Cardiac septum (tissue), 1 donor: Measurements from ENCODE around the gene COPRS. TPM values are rescaled to one million over a fixed set of nuclear protein-coding genes. Genes with fewer than 3 reads are reported as not detected.
A peak's percentile ranks its signal among the peaks of the same experiment; 100 is the strongest.
"Not testable (repeated sequence)": the region's sequence is repeated elsewhere in the genome, so short reads cannot be mapped to it uniquely, and the experiment has no call there.

Source experiments
- DNase-seq: peaks from one replicate; pipeline ENCODE4 v3.0.0-alpha.2; 2020; ENCODE audit warnings: low spot score
- intact Hi-C: fragments of 100-400 bp; cut with DNase I; formaldehyde crosslinking; loops from one replicate; pipeline ENCODE4 v1.14.0; 2022
- total RNA-seq: library from RNA; stranded (reverse); fragmentation: NEBNext Ultra II Directional; extraction: Animal tissue kit (Norgen Biotek cat#: 25700); gene quantifications from one replicate; pipeline ENCODE4 v1.2.1, GENCODE V29; 2021
- donor health status: DM: no; HTN: no; CAD: no.

COPRS gene
- total RNA-seq, 1 donor from 2014 or later = 51.9 TPM

DNA sequence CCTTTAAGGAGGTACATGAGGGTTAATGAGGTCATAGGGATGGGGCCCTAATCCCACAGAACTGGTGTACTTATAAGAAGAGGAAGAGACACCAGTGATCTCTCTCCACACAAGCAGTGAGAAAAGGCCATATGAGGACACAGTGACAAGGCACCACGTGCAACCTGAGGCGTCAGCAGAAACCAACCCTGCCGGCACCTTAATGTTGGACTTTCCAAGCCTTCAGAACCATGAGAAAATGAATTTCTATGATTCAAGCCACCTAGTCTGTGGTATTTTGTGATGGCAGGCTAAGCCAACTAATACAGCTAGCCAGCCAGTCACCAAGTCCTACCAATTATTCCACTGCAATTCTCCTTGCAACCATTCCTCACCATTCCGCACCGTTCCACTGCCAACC lies 39.5 kb downstream of the COPRS start:
- intact Hi-C loops = no loop called here
- DNase-seq = peak; percentile 46

DNA sequence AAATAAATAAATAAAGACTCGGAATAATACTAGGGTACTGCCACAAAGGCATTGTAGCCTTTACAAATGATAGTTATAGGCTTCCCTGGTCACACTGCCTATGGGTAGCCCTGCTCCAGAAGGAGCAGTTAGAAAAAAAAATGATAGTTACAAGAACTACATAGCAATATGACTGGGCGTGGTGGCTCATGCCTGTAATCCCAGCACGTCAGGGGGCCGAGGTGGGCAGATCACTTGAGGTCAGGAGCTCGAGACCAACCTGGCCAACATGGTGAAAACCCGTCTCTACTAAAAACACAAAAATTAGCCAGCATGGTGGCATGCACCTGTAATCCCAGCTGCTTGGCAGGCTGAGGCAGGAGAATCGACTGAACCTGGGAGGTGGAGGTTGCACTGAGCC lies 40.2 kb downstream of the COPRS start:
- intact Hi-C loops = not testable (repeated sequence)

DNA sequence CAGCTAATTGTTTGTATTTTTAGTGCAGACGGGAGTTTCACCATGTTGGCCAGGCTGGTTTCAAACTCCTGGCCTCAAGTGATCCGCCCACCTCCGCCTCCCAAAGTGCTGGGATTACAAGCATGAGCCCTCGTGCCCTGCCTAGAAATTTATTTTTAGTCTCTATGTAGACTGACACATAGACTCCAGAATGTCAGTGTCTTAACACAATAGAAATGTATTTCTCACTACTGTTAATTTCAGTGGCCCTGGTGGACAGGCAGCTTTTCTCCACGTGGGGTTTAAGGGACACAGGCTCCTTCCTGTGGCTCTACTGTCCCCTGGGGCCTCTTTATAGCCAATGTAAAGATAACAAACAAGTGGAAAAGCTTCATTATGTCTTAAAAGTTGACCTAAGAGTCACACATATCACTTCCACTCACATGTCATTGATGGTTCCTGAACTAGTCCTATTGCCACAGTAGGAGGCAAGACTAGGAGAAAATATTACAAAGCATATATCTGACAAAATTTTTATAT lies 43.8 kb downstream of the COPRS start:
- peak; percentile 65 for DNase-seq

More for the DNA sequence above, 40.2 kb downstream of the COPRS start:
- DNase-seq = peak; percentile 41

DNA sequence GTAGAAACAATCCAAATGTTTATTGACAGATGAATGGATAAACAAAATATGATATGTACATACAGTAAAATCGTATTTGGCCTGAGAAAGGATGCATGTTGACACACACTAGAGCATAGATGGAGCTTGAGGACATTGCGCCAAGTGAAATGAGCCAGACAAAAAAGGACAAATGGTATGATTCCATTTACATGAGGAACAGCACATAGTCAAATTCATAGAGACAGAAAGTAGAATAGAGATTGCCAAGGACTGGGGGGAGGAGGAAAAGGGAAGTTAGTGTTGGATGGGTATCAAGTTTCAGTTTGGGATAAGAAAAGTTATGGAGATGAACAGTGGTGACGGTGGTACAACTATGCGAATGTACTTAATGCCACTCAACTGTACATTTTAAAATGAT lies 47.9 kb downstream of the COPRS start:
- DNase-seq = no peak
- intact Hi-C loops = no loop called here

More for the DNA sequence above, 43.8 kb downstream of the COPRS start:
- intact Hi-C loops = no loop called here

DNA sequence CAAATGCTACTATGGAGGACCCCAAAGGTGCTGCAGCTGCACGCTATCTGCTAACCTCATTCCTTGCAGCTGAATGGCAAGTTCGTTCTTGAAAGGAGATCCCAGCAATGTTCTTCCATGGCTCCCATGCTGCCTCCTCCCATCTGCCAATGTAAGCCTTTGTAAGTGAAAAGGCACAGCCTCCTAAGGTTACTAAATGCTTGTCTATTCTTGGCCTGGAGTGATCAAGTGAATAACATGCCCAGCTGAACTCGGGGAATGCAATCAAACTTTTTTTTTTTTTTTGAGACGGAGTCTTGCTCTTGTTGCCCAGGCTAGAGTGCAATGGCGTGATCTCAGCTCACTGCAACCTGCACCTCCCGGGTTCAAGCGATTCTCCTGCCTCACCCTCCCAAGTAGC lies 49.2 kb downstream of the COPRS start:
- peak; percentile 10 for DNase-seq
- intact Hi-C loops = not testable (repeated sequence)

DNA sequence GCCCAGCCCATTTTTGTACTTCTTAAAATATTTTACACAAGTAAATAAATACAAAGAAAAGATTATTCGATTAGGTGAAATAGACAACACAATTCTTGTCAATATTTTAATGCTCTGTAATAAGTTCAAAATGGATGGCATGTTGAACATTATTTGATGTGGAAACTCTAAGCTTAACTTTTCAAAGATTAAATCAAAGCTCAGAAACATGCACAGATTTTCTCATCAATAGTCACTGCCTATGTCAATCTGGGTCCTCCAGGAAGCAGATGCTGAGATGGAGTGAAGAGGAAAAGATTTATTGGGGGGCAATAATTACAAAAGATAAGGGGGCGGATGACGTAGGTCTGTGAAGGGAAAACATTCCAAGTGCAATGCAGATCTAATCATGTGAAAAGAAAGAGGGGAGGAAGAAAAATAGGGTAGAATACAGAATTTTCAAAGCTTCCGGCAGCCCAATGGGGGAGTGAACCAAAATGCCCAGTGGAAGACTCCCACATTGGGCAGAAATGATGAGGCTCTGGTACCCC lies 50.5 kb downstream of the COPRS start:
- DNase-seq = no peak
- intact Hi-C loops = no loop called here

DNA sequence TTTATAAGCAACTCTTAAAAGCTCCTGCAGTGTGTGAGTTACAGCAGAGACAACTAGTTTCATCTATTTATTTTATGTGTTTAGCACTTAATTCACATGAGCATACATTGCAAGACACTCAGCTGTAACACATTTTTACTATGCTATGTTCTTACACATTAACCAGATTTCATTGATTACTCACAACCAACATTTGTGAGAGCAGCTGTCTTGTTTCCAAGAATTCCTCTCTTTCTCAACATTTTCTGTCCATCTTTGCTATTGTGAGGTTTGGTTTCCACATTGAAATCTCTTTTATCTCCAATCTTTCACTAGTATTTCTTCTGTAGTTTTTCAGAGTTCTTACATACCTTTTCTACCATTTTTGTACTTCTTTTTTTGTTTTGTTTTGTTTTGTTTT lies 51.2 kb downstream of the COPRS start:
- intact Hi-C loops = no loop called here
- no peak for DNase-seq

DNA sequence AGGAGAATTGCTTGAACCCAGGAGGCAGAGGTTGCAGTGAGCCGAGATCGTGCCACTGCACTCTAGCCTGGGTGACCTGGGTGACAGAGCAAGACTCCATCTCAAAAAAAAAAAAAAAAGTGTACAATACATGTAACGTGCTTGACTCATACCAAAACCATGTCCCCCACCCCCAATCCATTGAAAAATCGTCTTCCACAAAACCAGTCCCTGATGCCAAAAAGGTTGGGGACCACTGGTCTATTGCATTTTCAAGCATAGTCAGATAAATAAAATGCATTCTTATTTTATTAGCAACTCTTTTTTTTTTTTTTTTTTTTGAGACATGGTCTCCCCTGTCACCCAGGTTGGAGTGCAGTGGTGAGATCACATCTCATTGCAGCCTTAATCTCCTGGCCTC lies 52.1 kb downstream of the COPRS start:
- no peak for DNase-seq
- intact Hi-C loops = no loop called here

DNA sequence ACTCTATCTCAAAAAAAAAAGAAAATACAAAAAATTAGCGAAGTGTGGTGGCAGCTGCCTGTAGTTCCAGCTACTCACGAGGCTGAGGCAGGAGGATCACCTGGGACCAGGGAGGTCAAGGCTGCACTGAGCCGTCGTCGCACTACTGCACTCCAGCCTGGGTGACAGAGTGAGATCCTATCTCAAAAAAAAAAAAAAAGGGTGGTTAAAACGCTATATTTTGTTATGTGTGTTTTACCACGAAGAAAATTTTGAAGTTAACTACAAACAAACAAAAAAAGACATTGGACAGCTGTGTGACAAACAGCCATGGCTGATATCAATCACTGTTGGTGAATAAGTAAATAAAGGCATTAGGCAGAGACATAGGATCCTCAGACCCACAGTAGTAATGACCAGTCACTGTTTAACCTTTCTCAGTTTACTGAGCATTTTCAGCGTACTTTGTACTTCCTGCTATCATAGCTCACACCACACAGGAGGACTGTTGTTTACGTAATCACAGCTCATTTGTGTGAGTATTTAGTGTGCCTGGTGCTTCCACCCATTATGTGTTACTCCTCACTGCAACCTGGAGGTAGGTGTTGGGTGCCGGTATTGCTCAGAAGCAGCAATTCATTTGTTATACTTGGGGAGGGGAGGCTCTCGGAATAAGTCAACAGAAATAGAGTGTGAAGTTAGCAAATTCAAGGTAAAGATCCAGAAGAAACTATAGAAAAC lies 55.4 kb downstream of the COPRS start:
- intact Hi-C loops = loop anchor here (5.0 kb wide), 1 partner anchor 56 kb away; no protein-coding TSS in a partner anchor
- no peak for DNase-seq

DNA sequence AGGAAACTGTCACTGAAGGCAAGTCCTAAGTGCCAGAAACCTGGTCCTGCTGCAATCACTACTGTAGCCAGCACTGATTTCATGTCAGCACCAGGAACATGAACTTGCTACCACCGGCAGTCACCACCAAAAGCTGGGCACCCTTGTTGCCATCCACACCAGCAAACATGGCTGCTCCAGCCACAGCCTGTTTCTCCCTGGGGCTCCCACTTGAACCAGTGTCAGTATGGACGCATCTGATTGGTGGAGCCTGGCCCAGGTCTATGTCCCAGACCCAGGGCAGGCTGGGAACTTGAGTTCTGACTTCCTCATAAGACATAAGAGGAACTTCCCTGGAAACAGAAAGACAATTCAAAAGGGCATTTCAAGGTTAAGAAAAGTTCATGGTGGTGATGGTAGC lies 56.5 kb downstream of the COPRS start:
- no peak for DNase-seq
- intact Hi-C loops = loop anchor here (5.0 kb wide), 1 partner anchor 55 kb away; no protein-coding TSS in a partner anchor

Other genes starting within 250 kb of the COPRS start
- gene UTP6, start 42.5 kb upstream of the COPRS start, total RNA-seq = 27.2 TPM
- gene SUZ12, start 77.8 kb upstream of the COPRS start, total RNA-seq = 14.7 TPM
- gene LRRC37B, start 148.1 kb upstream of the COPRS start, total RNA-seq = 4.7 TPM